Breast epithelium (tissue), 4 donors: Measurements from ENCODE around the gene WNT11. TPM values are rescaled to one million over a fixed set of nuclear protein-coding genes. Genes with fewer than 3 reads are reported as not detected.

Experiments used
- DNase-seq, 2 donors: peaks; one replicate each; pipeline ENCODE4 v3.0.0-alpha.2; 2019; ENCODE audit warnings: low spot score in 2 of 2
- H3K27ac ChIP-seq, 2 donors: fragments of 200-600 bp; sonication (generic) in 1 of 2; one replicate each; pipeline ENCODE4 v1.5.1; 2016 to 2019; ENCODE audit warnings: mild to moderate bottlenecking in 1 of 2
- H3K27me3 ChIP-seq, 2 donors: fragments of 200-600 bp; sonication (generic) in 1 of 2; one replicate each; pipeline versions ENCODE4 v1.5.1 to v1.6.0; 2017 to 2019; ENCODE audit warnings: control low read depth in 1 of 2, mild to moderate bottlenecking in 1 of 2
- H3K36me3 ChIP-seq: fragments of 200-600 bp; one replicate; pipeline ENCODE4 v1.5.1; 2019
- H3K4me1 ChIP-seq, 2 donors: fragments of 200-600 bp; sonication (generic); one replicate each; pipeline ENCODE4 v1.5.1; 2016 to 2019; ENCODE audit warnings: control low read depth in 1 of 2
- H3K4me3 ChIP-seq, 3 donors: fragments of 200-600 bp; sonication (generic); 1 replicate in 2 of 3; 2 replicates in 1 of 3; pipeline ENCODE4 v1.5.1; 2016 to 2019; ENCODE audit warnings: mild to moderate bottlenecking in 3 of 3, moderate library complexity in 2 of 3
- H3K9me3 ChIP-seq, 2 donors: fragments of 200-600 bp; sonication (generic) in 1 of 2; one replicate each; pipeline ENCODE4 v1.5.1; 2016 to 2019; ENCODE audit warnings: control low read depth in 1 of 2
- CTCF ChIP-seq, 3 donors: fragments of 450-650 bp; IDR thresholded peaks; one replicate each; pipeline ENCODE4 v1.5.1; 2016 to 2017; ENCODE audit warnings: antibody characterized with exemption in 3 of 3, mild to moderate bottlenecking in 3 of 3, moderate library complexity in 3 of 3
- POLR2A ChIP-seq: fragments of 450-650 bp; IDR thresholded peaks from one replicate; pipeline ENCODE4 v1.6.1; 2016; ENCODE audit warnings: antibody characterized with exemption, mild to moderate bottlenecking, moderate library complexity
- POLR2AphosphoS5 ChIP-seq, 3 donors: sonication (generic); formaldehyde crosslinking; IDR thresholded peaks; one replicate each; pipeline ENCODE4 v1.6.1; 2017; ENCODE audit warnings: antibody characterized with exemption in 3 of 3
- intact Hi-C: fragments of 100-400 bp; cut with DNase I; formaldehyde crosslinking; loops from one replicate; pipeline ENCODE4 v1.15.1; 2023; ENCODE audit warnings: low total_unique reads
- total RNA-seq, 3 donors: library from RNA; depleted of rRNA; stranded (reverse); fragments of >200 nt; gene quantifications; one replicate each; pipeline ENCODE4 v1.1.0, GENCODE V29; 2016

The WNT11 gene
- total RNA-seq = 10 to 100 TPM in 2 of 3 donors, 1 to 10 TPM in 1; 7.0 to 70.6 (median 17.7) TPM

- Histone ChIP-seq H3K4me1 (peaks cover 0 to 5% of the 10 kb centered on the region in 2 donors), H3K36me3 (no peaks in the 10 kb centered on the region), H3K27me3 (no peaks in the 10 kb centered on the region), H3K9me3 (no peaks in the 10 kb centered on the region), H3K27ac (no peak within 1 kb of the TSS), H3K4me3 (peak within 1 kb of the TSS; percentile 63 to 88 (median 82))
- intact Hi-C loops = no loop called here
- DNase-seq = no peak
- no peak for TF ChIP-seq CTCF (IDR thresholded peaks at IDR 0.05)
- no peak for TF ChIP-seq POLR2A
- TF ChIP-seq POLR2AphosphoS5 (IDR thresholded peaks at IDR 0.05) = no peak
Observed at GRCh38 chr11:76206327-76207081, at the start of gene WNT11. Gene WNT11 (minus strand): TSS chr11:76206502. CDS start chr11:76206407, 95 bp downstream.

- no peak overlapping the region for H3K27ac ChIP-seq
- H3K4me1 ChIP-seq = no peaks in the 10 kb centered on the region
- no peak for DNase-seq
- no peaks in the 10 kb centered on the region for H3K27me3 ChIP-seq
- TF ChIP-seq POLR2AphosphoS5 (IDR thresholded peaks at IDR 0.05) (no peak), CTCF (IDR thresholded peaks at IDR 0.05) (no peak), POLR2A (no peak)
- peaks cover 10 to 20% of the 10 kb centered on the region in 2 donors for H3K9me3 ChIP-seq
- no peaks in the 10 kb centered on the region for H3K36me3 ChIP-seq
- intact Hi-C loops = no loop called here
- H3K4me3 ChIP-seq = no peak overlapping the region
Observed at GRCh38 chr11:76253416-76253815, 47.1 kb upstream of the WNT11 start.

GRCh38 chr11:76252631-76253070 is 46.3 kb upstream of the WNT11 start:
- TF ChIP-seq POLR2A = no peak
- TF ChIP-seq CTCF (IDR thresholded peaks at IDR 0.05) = no peak
- no peak for TF ChIP-seq POLR2AphosphoS5 (IDR thresholded peaks at IDR 0.05)
- H3K9me3 ChIP-seq = peaks cover 10 to 20% of the 10 kb centered on the region in 2 donors
- intact Hi-C loops = no loop called here
- H3K27ac ChIP-seq = no peak overlapping the region
- H3K4me3 ChIP-seq = no peak overlapping the region
- DNase-seq = no peak
- H3K4me1 ChIP-seq = no peaks in the 10 kb centered on the region
- no peaks in the 10 kb centered on the region for H3K36me3 ChIP-seq
- H3K27me3 ChIP-seq = no peaks in the 10 kb centered on the region

- intact Hi-C loops = no loop called here
- Histone ChIP-seq H3K27ac (no peak overlapping the region), H3K27me3 (no peaks in the 10 kb centered on the region), H3K4me3 (no peak overlapping the region), H3K9me3 (peaks cover 10 to 20% of the 10 kb centered on the region in 2 donors), H3K4me1 (no peaks in the 10 kb centered on the region), H3K36me3 (no peaks in the 10 kb centered on the region)
- DNase-seq = no peak
- TF ChIP-seq POLR2A (no peak), POLR2AphosphoS5 (IDR thresholded peaks at IDR 0.05) (no peak)
Observed at GRCh38 chr11:76251576-76251975, 45.3 kb upstream of the WNT11 start.

GRCh38 chr11:76251226-76251575 is 44.9 kb upstream of the WNT11 start:
- Histone ChIP-seq H3K27ac (no peak overlapping the region), H3K4me3 (no peak overlapping the region), H3K4me1 (no peaks in the 10 kb centered on the region), H3K27me3 (no peaks in the 10 kb centered on the region), H3K36me3 (no peaks in the 10 kb centered on the region), H3K9me3 (peaks cover 10 to 20% of the 10 kb centered on the region in 2 donors)
- intact Hi-C loops = no loop called here
- no peak for DNase-seq
- TF ChIP-seq CTCF (IDR thresholded peaks at IDR 0.05) = no peak
- TF ChIP-seq POLR2AphosphoS5 (IDR thresholded peaks at IDR 0.05) = no peak
